CD4-positive, CD25-positive, alpha-beta regulatory T cell (primary cell): ENCODE measurements around the gene PDE2A. TPM values are rescaled to one million over a fixed set of nuclear protein-coding genes. Genes with fewer than 3 reads are reported as not detected.

ENCODE experiments used
- ATAC-seq, 2 donors: fragments of 150-1000 bp; cut with Tn5 transposase; one replicate each; pipeline ENCODE4 v1.10.0; 2021; ENCODE audit warnings: low read depth in 2 of 2, moderate number of reproducible peaks in 2 of 2, moderate library complexity in 1 of 2
- DNase-seq, 3 donors: peaks; one replicate each; pipeline versions ENCODE4 v3.0.0 to v3.0.0-alpha.2; 2012 to 2022; ENCODE audit warnings: mixed read lengths in 1 of 3
- H3K27ac ChIP-seq: one replicate; pipeline ENCODE4 v1.7.0; 2013; ENCODE audit warnings: mild to moderate bottlenecking, low read length; ENCODE audit not compliant: insufficient read depth, poor library complexity, severe bottlenecking
- H3K27me3 ChIP-seq: one replicate; pipeline ENCODE4 v1.7.0; 2013; ENCODE audit warnings: low read length; ENCODE audit not compliant: control insufficient read depth, insufficient read depth
- H3K36me3 ChIP-seq: one replicate; pipeline ENCODE4 v1.7.0; 2013; ENCODE audit warnings: mild to moderate bottlenecking, low read length, moderate library complexity; ENCODE audit not compliant: control insufficient read depth, insufficient read depth
- H3K4me1 ChIP-seq: 2 replicates; pipeline ENCODE4 v1.7.0; 2013; ENCODE audit warnings: mild to moderate bottlenecking, low read length; ENCODE audit not compliant: insufficient read depth, control insufficient read depth, poor library complexity, severe bottlenecking
- H3K4me3 ChIP-seq: one replicate; pipeline ENCODE4 v1.7.0; 2013; ENCODE audit warnings: low read depth, mild to moderate bottlenecking, low read length, moderate library complexity
- H3K9me3 ChIP-seq, 2 experiments: 1 replicate in 1 of 2; 2 replicates in 1 of 2; pipeline ENCODE4 v1.7.0; 2013; ENCODE audit warnings: low read length in 2 of 2, mild to moderate bottlenecking in 1 of 2, moderate library complexity in 1 of 2; ENCODE audit not compliant: control insufficient read depth in 2 of 2
- H3K27ac Mint-ChIP-seq, 3 donors: one replicate each; pipeline ENCODE4 v1.8.0; 2020 to 2022; ENCODE audit warnings: mild to moderate bottlenecking in 3 of 3, mixed read lengths in 3 of 3, moderate library complexity in 2 of 3
- H3K27me3 Mint-ChIP-seq: one replicate; pipeline ENCODE4 v1.8.0; 2022; ENCODE audit warnings: mild to moderate bottlenecking, mixed read lengths
- H3K36me3 Mint-ChIP-seq: one replicate; pipeline ENCODE4 v1.8.0; 2020; ENCODE audit warnings: mixed read lengths
- H3K4me1 Mint-ChIP-seq, 4 donors: one replicate each; pipeline ENCODE4 v1.8.0; 2020 to 2022; ENCODE audit warnings: mixed read lengths in 4 of 4, mild to moderate bottlenecking in 1 of 4
- H3K4me3 Mint-ChIP-seq, 4 donors: one replicate each; pipeline ENCODE4 v1.8.0; 2020 to 2022; ENCODE audit warnings: mild to moderate bottlenecking in 4 of 4, mixed read lengths in 4 of 4, moderate library complexity in 3 of 4
- H3K9me3 Mint-ChIP-seq, 7 donors: one replicate each; pipeline ENCODE4 v1.8.0; 2020 to 2022; ENCODE audit warnings: mixed read lengths in 7 of 7, mild to moderate bottlenecking in 3 of 7, moderate library complexity in 2 of 7
- polyA plus RNA-seq, 4 donors: library from polyadenylated mRNA; unstranded; fragments of 300-500 nt; fragmentation: Illumina TruSeq; gene quantifications; one replicate each; pipeline ENCODE4 v1.2.3, GENCODE V29; 2021
- total RNA-seq: library from RNA; stranded (reverse); gene quantifications from one replicate; pipeline ENCODE4 v1.2.3, GENCODE V29; 2022

Gene PDE2A
- total and polyA plus RNA-seq, 5 donors from 2014 or later, result 6.7 TPM; not detected in 4

DNA sequence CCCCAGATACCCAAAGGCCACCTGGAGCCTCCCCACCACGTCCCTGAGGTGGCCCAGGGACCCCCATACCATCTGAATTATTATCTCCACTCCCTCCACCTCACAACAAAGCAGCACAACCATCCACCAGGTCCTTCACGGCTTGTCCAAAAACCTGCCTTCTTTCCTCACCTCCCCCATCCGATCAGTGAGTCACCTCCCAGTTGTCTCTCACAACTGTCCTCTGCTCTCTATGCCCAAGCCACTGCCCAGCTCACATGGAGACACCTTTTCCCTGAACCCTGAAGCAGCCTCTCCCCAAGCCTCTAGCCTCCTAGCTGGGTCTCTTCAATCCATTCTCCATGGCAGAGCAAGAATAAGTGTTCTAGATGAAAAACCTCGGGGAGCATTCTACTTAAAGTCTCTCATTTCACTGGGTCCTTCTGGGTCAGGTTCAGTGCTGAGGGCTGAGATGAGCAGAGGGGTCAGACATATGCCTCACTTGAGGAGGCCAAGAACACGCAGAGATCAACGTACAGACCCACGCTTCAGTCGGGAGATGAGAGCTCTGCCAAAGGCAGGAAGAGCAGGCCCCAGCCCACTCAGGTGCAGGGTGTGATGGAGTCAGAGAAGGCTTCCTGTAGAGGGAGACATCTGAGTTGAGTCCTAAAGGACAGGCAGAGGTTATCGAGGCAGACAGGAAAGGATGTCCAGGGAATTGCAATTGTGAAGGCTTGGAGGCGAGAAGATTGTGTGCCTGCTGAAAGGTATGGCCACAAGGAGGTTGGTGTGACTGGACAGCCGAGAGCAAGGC, 74.7 kb downstream of the PDE2A start:
- peak overlapping the region in 2 of 3 donors; percentile 20 to 66 for H3K27ac Mint-ChIP-seq
- H3K27me3 Mint-ChIP-seq, result peaks cover 8% of the 10 kb centered on the region
- Histone ChIP-seq H3K4me1 (no peaks in the 10 kb centered on the region), H3K27ac (no peak overlapping the region), H3K27me3 (no peaks in the 10 kb centered on the region), H3K36me3 (no peaks in the 10 kb centered on the region), H3K4me3 (no peak overlapping the region), H3K9me3 (no peaks in the 10 kb centered on the region)
- no peak overlapping the region for H3K4me3 Mint-ChIP-seq
- H3K9me3 Mint-ChIP-seq, result no peaks in the 10 kb centered on the region
- H3K36me3 Mint-ChIP-seq, result no peaks in the 10 kb centered on the region
- DNase-seq (no peak), ATAC-seq (no peak)
- H3K4me1 Mint-ChIP-seq, result peaks cover 0 to 2% (median 0%) of the 10 kb centered on the region in 4 donors

DNA sequence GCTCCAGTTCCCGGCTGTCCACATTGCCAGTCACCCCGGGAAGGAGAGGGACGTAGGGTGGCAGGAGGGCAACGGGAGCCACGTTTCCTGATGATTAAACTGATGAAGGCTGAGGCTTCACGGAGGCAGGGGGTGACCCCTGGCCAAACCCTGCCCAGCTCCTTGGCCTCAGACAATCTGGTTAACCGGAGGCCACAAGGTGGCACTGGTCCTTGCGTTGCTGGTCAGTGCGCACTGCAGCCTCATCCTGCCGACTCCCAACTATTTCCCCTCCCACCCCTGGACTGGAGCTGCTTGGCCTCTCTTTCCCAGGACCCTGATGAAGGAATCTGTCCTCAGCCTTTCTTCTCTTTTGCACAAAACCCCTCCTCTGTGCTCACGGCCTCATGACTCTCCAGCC, 75.3 kb downstream of the PDE2A start:
- Mint-ChIP-seq H3K36me3 (no peaks in the 10 kb centered on the region), H3K27ac (no peak overlapping the region), H3K4me3 (no peak overlapping the region), H3K4me1 (peaks cover 0 to 2% (median 0%) of the 10 kb centered on the region in 4 donors), H3K27me3 (peaks cover 10% of the 10 kb centered on the region), H3K9me3 (no peaks in the 10 kb centered on the region)
- Histone ChIP-seq H3K4me3 (no peak overlapping the region), H3K9me3 (no peaks in the 10 kb centered on the region), H3K36me3 (no peaks in the 10 kb centered on the region), H3K27ac (no peak overlapping the region), H3K4me1 (no peaks in the 10 kb centered on the region), H3K27me3 (no peaks in the 10 kb centered on the region)
- DNase-seq (no peak), ATAC-seq (no peak)

DNA sequence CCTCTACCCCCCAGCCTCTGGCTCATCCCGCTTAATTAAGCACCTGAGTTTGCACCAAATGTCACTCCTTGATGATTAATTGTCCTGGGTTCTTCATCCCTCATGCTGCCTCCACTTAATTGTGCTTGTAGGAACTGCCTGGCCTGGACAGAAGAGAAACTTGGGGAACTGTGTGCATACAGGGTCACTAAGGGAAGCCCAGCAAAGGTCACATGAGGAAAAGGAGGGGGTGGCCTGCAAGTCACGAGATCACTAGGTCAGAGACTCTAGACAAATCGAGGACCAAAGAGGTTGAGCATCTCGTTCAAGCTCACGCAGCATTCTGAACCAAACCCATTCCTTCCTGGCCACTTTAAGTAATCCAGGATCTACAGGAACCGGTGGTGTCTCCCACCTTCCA, 75.8 kb downstream of the PDE2A start:
- no peaks in the 10 kb centered on the region for H3K4me1 ChIP-seq
- no peak for DNase-seq
- Mint-ChIP-seq H3K27me3 (peaks cover 13% of the 10 kb centered on the region), H3K4me3 (no peak overlapping the region), H3K9me3 (no peaks in the 10 kb centered on the region), H3K36me3 (no peaks in the 10 kb centered on the region), H3K27ac (no peak overlapping the region), H3K4me1 (peaks cover 0 to 2% (median 0%) of the 10 kb centered on the region in 4 donors)
- no peak for ATAC-seq
- H3K9me3 ChIP-seq, result no peaks in the 10 kb centered on the region
- H3K4me3 ChIP-seq, result no peak overlapping the region
- H3K36me3 ChIP-seq, result no peaks in the 10 kb centered on the region
- no peak overlapping the region for H3K27ac ChIP-seq
- no peaks in the 10 kb centered on the region for H3K27me3 ChIP-seq

DNA sequence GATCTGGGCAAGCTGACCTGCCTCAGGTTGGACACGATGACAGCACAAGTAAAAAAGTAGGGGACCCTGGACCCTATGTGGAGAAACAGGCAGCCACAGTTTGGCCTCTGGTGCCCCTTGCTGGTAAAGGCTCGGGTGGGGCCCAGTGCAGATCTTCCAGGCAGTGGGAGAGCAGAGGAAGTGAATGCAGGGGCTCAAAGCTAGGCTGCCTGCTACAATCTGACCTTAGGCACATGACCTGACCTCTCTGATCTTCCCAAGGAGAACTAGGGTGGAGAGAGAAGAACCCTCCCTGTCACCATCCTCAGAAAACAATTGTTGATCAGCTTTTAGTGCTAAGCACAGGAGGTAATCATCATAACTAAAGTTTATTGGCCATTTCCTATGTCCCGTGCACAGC, 76.5 kb downstream of the PDE2A start:
- Mint-ChIP-seq H3K4me1 (peaks cover 0 to 3% (median 0%) of the 10 kb centered on the region in 4 donors), H3K27ac (no peak overlapping the region), H3K9me3 (no peaks in the 10 kb centered on the region), H3K27me3 (peaks cover 15% of the 10 kb centered on the region), H3K36me3 (no peaks in the 10 kb centered on the region), H3K4me3 (no peak overlapping the region)
- no peaks in the 10 kb centered on the region for H3K9me3 ChIP-seq
- no peaks in the 10 kb centered on the region for H3K4me1 ChIP-seq
- no peaks in the 10 kb centered on the region for H3K36me3 ChIP-seq
- H3K27ac ChIP-seq, result no peak overlapping the region
- DNase-seq, result no peak
- no peaks in the 10 kb centered on the region for H3K27me3 ChIP-seq
- no peak overlapping the region for H3K4me3 ChIP-seq
- ATAC-seq, result no peak

DNA sequence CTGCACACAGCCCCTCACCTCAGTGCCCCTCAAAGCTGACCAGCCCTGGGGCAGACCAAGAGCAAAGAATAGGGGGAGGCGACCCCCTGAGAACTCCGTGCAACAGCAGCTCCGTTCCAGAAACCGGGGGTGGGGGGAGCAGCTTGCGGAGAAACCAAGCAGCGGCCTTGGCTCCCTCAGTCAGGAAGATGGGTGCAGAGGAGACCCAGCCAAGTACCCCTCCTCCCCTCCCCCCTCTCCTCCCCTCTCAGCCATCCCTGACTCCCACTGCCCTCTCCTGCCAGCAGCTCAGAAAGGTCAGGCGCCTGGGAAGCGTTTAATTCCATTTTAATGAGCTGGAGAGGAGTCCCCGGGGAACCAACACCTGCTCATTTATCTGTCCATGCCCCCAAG, 78.9 kb downstream of the PDE2A start:
- Histone ChIP-seq H3K36me3 (no peaks in the 10 kb centered on the region), H3K9me3 (no peaks in the 10 kb centered on the region), H3K27me3 (peaks cover 8% of the 10 kb centered on the region), H3K4me3 (no peak overlapping the region), H3K4me1 (peaks cover 13% of the 10 kb centered on the region), H3K27ac (no peak overlapping the region)
- Mint-ChIP-seq H3K27me3 (peaks cover 33% of the 10 kb centered on the region), H3K36me3 (no peaks in the 10 kb centered on the region), H3K4me3 (no peak overlapping the region), H3K9me3 (no peaks in the 10 kb centered on the region), H3K4me1 (peaks cover 0 to 24% (median 3%) of the 10 kb centered on the region in 4 donors), H3K27ac (no peak overlapping the region)
- no peak for DNase-seq
- ATAC-seq, result no peak

DNA sequence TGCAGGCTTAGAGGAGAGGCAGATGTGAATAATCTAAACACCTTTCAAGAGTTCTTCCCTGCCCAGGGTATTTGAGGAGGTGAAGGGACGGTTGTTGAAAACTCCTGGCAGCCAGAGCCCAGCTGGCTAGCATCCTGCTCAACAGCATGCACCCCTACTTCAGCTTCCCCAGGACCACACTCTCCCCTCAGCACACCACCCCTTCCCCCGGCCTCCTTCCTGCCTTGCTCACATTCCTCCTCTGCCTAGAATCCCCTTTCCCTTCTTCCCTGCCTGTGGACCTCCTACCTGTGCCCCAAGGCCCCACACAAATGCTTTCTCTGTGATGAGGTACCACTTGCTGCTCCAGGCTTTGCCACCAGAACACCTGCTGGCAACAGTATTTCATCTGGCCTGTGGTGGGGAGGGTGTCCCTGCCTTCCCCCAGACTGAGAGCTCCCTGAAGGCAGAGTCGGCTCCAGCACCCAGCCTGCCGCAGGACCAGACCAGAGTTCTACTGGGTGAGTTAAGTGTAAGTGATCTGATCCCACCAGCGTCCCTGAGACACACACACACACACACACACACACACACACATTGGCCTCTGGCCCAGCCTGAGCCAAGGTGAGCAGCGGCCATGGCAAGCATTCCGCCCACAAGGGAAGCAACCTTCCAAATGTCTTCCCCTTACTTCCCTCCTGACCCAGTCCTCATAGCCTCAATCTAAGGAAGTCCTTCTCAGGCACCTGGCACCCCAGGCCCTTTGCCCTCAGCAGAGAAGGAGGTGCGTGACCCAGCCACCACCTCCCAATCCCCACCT, 79.5 kb downstream of the PDE2A start:
- H3K9me3 Mint-ChIP-seq, result no peaks in the 10 kb centered on the region
- peaks cover 19% of the 10 kb centered on the region for H3K4me1 ChIP-seq
- DNase-seq, result no peak
- no peaks in the 10 kb centered on the region for H3K9me3 ChIP-seq
- H3K36me3 ChIP-seq, result no peaks in the 10 kb centered on the region
- H3K27me3 Mint-ChIP-seq, result peaks cover 36% of the 10 kb centered on the region
- no peak overlapping the region for H3K27ac Mint-ChIP-seq
- H3K4me1 Mint-ChIP-seq, result peaks cover 0 to 27% (median 3%) of the 10 kb centered on the region in 4 donors
- ATAC-seq, result no peak
- no peak overlapping the region for H3K4me3 Mint-ChIP-seq
- no peaks in the 10 kb centered on the region for H3K36me3 Mint-ChIP-seq
- H3K27ac ChIP-seq, result no peak overlapping the region
- no peak overlapping the region for H3K4me3 ChIP-seq
- peaks cover 8% of the 10 kb centered on the region for H3K27me3 ChIP-seq

DNA sequence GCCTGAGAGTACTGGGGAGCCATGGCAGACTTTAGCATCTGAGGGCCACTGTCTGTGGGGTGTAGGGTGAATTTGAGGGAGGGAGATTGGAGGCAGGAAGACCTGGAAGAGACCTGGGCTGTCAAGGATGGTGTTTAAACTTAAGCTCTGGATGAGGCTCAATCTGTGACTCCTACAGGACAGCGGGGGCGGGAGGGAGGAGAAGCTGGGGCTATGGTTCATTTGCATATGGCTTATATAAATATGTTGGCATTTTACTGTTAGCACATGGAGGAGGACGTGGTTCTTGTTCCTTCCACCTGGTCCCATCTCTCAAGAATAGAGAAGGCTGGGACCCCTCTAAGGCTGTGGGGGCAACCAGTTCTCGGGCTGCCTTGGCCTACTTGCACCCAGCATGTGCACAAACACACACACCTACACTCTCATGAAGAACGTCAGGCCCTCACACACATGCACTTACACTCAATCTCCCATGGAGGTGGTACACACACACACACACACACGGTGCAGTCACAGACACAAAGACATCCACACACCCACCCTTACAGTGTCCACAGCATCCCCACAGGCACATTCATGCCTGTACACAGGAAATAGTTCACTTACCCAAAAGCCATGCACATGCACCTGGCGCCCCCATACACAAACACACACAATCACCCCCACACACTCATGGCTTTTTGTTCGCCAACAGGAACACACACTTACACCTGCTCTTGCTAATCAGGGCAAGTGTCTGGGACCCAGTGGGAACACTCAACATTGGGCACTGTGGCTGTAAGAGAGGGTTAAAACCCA, 81.3 kb downstream of the PDE2A start:
- Histone ChIP-seq H3K9me3 (no peaks in the 10 kb centered on the region), H3K36me3 (no peaks in the 10 kb centered on the region), H3K4me3 (no peak overlapping the region), H3K27me3 (peaks cover 16% of the 10 kb centered on the region), H3K27ac (no peak overlapping the region), H3K4me1 (peaks cover 20% of the 10 kb centered on the region)
- Mint-ChIP-seq H3K9me3 (no peaks in the 10 kb centered on the region), H3K27me3 (peaks cover 49% of the 10 kb centered on the region), H3K27ac (peak overlapping the region in 1 of 3 donors; percentile 89), H3K4me1 (peaks cover 0 to 32% (median 3%) of the 10 kb centered on the region in 4 donors), H3K36me3 (peaks cover 5% of the 10 kb centered on the region), H3K4me3 (no peak overlapping the region)
- no peak for DNase-seq
- ATAC-seq, result no peak
